PC-3 (cell line): ENCODE measurements around the gene DPH6. TPM values are rescaled to one million over a fixed set of nuclear protein-coding genes. Genes with fewer than 3 reads are reported as not detected.
"Not testable (repeated sequence)": the region's sequence is repeated elsewhere in the genome, so short reads cannot be mapped to it uniquely, and the experiment has no call there.

ENCODE experiments used
- ATAC-seq: fragments of 200-7000 bp; cut with Tn5 transposase; 2 replicates; pipeline ENCODE4 v1.9.1; 2020; ENCODE audit warnings: mild to moderate bottlenecking, moderate library complexity
- Bru-seq: library from RNA; stranded (reverse); fragments of 400-500 nt; gene quantifications from one replicate; lab custom pipeline; 2021; lab: Mats Ljungman, UMichigan
- BruChase-seq, 2 experiments: library from RNA; stranded (reverse); fragments of 400-500 nt; gene quantifications; one replicate each; lab custom pipeline; 2021; lab: Mats Ljungman, UMichigan
- BruUV-seq: library from RNA; stranded (reverse); fragments of 400-500 nt; replicated peaks from 2 replicates; lab custom pipeline; 2021; lab: Mats Ljungman, UMichigan
- CTCF ChIA-PET: fragments of 300-600 bp; sonication (Branson Sonifier 250); formaldehyde crosslinking; loops from one replicate; lab custom pipeline; 2022; ENCODE audit warnings: antibody characterized with exemption; lab: Charles Lee
- POLR2A ChIA-PET: fragments of 300-600 bp; sonication (Branson Sonifier 250); formaldehyde crosslinking; loops from one replicate; lab custom pipeline; 2022; ENCODE audit warnings: antibody characterized with exemption; ENCODE audit not compliant: unreplicated experiment; lab: Charles Lee
- DNase-seq: peaks from one replicate; pipeline ENCODE4 v3.0.0-alpha.2; 2015
- H2AFZ ChIP-seq: fragments of 300-600 bp; sonication (generic); 2 replicates; pipeline ENCODE4 v1.6.0; 2016; ENCODE audit warnings: antibody characterized with exemption, low read length
- H3F3A ChIP-seq: fragments of 300-600 bp; sonication (generic); one replicate; pipeline ENCODE4 v1.6.0; 2017; ENCODE audit warnings: antibody characterized with exemption, low read length, control low read depth, mild to moderate bottlenecking; ENCODE audit not compliant: unreplicated experiment
- H3K27ac ChIP-seq: fragments of 300-600 bp; sonication (generic); 2 replicates; pipeline ENCODE4 v1.5.1; 2016; ENCODE audit warnings: mild to moderate bottlenecking, low read length
- H3K27me3 ChIP-seq: fragments of 300-600 bp; sonication (generic); 2 replicates; pipeline ENCODE4 v1.6.1; 2016; ENCODE audit warnings: low read length, mixed read lengths
- H3K36me3 ChIP-seq: fragments of 300-600 bp; sonication (generic); 2 replicates; pipeline ENCODE4 v1.6.1; 2016; ENCODE audit warnings: low read depth, mixed run types, low read length, mixed read lengths
- H3K4me1 ChIP-seq: fragments of 300-600 bp; sonication (generic); 2 replicates; pipeline ENCODE4 v1.5.1; 2016; ENCODE audit warnings: low read length; ENCODE audit not compliant: insufficient read depth
- H3K4me2 ChIP-seq: fragments of 300-600 bp; sonication (generic); 2 replicates; pipeline ENCODE4 v1.6.0; 2016; ENCODE audit warnings: low read length
- H3K4me3 ChIP-seq: fragments of 300-600 bp; sonication (generic); 2 replicates; pipeline ENCODE4 v1.5.1; 2016; ENCODE audit warnings: mild to moderate bottlenecking, low read length, mixed read lengths
- H3K79me2 ChIP-seq: fragments of 300-600 bp; sonication (generic); 2 replicates; pipeline ENCODE4 v1.6.1; 2017; ENCODE audit warnings: low read length, mixed read lengths
- H3K9ac ChIP-seq: fragments of 300-600 bp; sonication (generic); 2 replicates; pipeline ENCODE4 v1.6.0; 2016; ENCODE audit warnings: mild to moderate bottlenecking, low read length
- H3K9me2 ChIP-seq: fragments of 300-600 bp; sonication (generic); replicated peaks from 2 replicates; pipeline ENCODE4 v1.6.1; 2016; ENCODE audit warnings: mixed run types, low read length, mixed read lengths
- H3K9me3 ChIP-seq: fragments of 300-600 bp; sonication (generic); 2 replicates; pipeline ENCODE4 v1.6.1; 2016; ENCODE audit warnings: low read length, mixed read lengths
- H4K20me1 ChIP-seq: fragments of 300-600 bp; sonication (generic); 2 replicates; pipeline ENCODE4 v1.6.1; 2016; ENCODE audit warnings: low read length, mixed read lengths
- EZH2 ChIP-seq: fragments of 300-600 bp; sonication (generic); IDR thresholded peaks from one replicate; pipeline ENCODE4 v1.6.1; 2017; ENCODE audit warnings: antibody characterized with exemption, mild to moderate bottlenecking, low read length; ENCODE audit not compliant: unreplicated experiment
- EZH2phosphoT487 ChIP-seq: fragments of 300-600 bp; sonication (generic); IDR thresholded peaks from 2 replicates; pipeline ENCODE4 v1.6.1; 2018; ENCODE audit warnings: mild to moderate bottlenecking, antibody characterized with exemption, low read length, borderline replicate concordance
- intact Hi-C: fragments of 100-400 bp; cut with micrococcal nuclease; formaldehyde crosslinking; loops from 2 replicates; pipeline ENCODE4 v1.9.0; 2023
- long read RNA-seq: library from polyadenylated mRNA; unstranded; transcript quantifications from one replicate; pipeline ENCODE4 v2.0.0, GENCODE V29; 2021; ENCODE audit not compliant: unreplicated experiment
- total RNA-seq: library from RNA; depleted of rRNA; stranded (reverse); fragments of >200 nt; gene quantifications from 2 replicates; pipeline ENCODE4 v1.2.3, GENCODE V29; 2014; rRNA removed
- TF ChIP-seq, protein P1 (sequence below): fragments of 300-600 bp; sonication (generic); conservative IDR thresholded peaks from 2 replicates; pipeline ENCODE4 v1.5.1; 2017; ENCODE audit warnings: antibody characterized with exemption, low read depth, mild to moderate bottlenecking, low read length

The DPH6 gene
- 6.9 and 8.1 TPM in 2 replicates for total RNA-seq
- Bru-seq, nascent RNA, result percentile 66 among the genes with signal in this experiment
- percentile 41 among the genes with signal in this experiment for BruChase-seq, experiment 1, labeled RNA remaining after a 6-hour chase
- BruChase-seq, experiment 2, labeled RNA remaining after a 2-hour chase, result percentile 61 among the genes with signal in this experiment
- long read RNA-seq, transcript DPH6-201 (9 exons, 2,099 nt), result major isoform, 8 of 15 reads
- long read RNA-seq, partial matches to known transcripts, result 1 of 15 reads
- long read RNA-seq, other reads (novel, unspliced or antisense), result 5 of 15 reads

DNA sequence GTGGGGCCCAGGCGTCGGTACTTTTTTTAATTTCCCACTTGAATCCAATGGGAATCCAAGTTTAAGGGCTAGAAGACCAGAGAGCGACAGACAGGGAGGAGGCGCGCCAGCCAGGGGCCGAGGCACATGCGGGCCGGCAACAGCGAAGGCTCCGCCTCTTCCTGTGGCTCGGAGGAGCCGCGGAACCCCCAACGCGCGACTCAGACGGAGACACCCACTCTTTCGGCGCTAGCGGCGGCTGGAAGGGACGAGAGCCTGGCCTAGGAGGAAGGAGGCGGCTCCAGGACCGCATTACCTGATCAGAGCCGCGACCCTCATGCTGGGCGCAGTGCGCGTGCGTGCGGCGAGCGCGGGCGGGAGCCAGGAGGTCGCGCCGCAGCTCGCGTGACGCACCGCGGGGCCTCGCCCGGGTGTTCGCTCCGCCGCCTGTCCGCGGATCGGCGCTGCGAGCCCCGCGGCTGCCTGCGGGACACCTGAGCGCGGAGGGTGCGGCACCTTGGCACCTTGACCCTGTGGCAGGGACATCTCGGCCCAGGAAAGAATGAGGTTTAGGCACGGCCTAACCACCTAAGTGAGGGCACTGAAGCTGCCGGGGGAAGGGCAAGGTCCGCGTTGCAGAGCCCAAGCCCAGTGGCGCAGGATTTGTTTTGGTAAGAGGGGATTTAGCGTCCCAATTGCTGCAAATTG, at the start of gene DPH6:
Gene DPH6 (minus strand): TSS at position 342 of the 687 bp plus-strand sequence. CDS start 24 bp downstream, at position 318.
- no peaks in the 10 kb centered on the region for H4K20me1 ChIP-seq
- H3K27me3 ChIP-seq, result no peaks in the 10 kb centered on the region
- peak within 1 kb of the TSS; percentile 76 for H3K4me3 ChIP-seq
- CTCF ChIA-PET, result interaction anchor here (0.7 kb wide), 1 partner anchor 466 kb away, joined by 3 read pairs; no protein-coding TSS in a partner anchor
- H3K4me2 ChIP-seq, result peak within 1 kb of the TSS; percentile 83
- 0 out of 2 replicates have a peak, but pooled peaks cover 9% of the 10 kb centered on the region for H3K79me2 ChIP-seq
- H3K9me3 ChIP-seq, result no peaks in the 10 kb centered on the region
- POLR2A ChIA-PET, result interaction anchor here (0.6 kb wide), 1 partner anchor 1067 kb away, joined by 4 read pairs; no protein-coding TSS in a partner anchor
- H3K36me3 ChIP-seq, result no peaks in the 10 kb centered on the region
- no peaks in the 10 kb centered on the region for H3K9me2 ChIP-seq
- DNase-seq, result peak; percentile 76
- no TSS peak for BruUV-seq
- peak within 1 kb of the TSS; percentile 94 for H3K9ac ChIP-seq
- intact Hi-C loops, result loop anchor here (2.0 to 10.0 kb wide), 2 partner anchors 179 to 561 kb away; partner anchors contain the start of gene ZNF770
- ATAC-seq, result peak; percentile 90
- H3K4me1 ChIP-seq, result peaks cover 19% of the 10 kb centered on the region
- H3K27ac ChIP-seq, result peak within 1 kb of the TSS; percentile 89
- peak within 1 kb of the TSS; percentile 97 for H2AFZ ChIP-seq
- H3F3A ChIP-seq, result no peaks in the 10 kb centered on the region
- TF ChIP-seq EZH2 (no peak), EZH2phosphoT487 (no peak)
- TF ChIP-seq, protein P1, sequence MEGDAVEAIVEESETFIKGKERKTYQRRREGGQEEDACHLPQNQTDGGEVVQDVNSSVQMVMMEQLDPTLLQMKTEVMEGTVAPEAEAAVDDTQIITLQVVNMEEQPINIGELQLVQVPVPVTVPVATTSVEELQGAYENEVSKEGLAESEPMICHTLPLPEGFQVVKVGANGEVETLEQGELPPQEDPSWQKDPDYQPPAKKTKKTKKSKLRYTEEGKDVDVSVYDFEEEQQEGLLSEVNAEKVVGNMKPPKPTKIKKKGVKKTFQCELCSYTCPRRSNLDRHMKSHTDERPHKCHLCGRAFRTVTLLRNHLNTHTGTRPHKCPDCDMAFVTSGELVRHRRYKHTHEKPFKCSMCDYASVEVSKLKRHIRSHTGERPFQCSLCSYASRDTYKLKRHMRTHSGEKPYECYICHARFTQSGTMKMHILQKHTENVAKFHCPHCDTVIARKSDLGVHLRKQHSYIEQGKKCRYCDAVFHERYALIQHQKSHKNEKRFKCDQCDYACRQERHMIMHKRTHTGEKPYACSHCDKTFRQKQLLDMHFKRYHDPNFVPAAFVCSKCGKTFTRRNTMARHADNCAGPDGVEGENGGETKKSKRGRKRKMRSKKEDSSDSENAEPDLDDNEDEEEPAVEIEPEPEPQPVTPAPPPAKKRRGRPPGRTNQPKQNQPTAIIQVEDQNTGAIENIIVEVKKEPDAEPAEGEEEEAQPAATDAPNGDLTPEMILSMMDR, result no peak

- no peaks in the 10 kb centered on the region for H3K9me2 ChIP-seq
- DNase-seq, result no peak
- ChIA-PET POLR2A (no interaction called here), CTCF (no interaction called here)
- BruUV-seq, result no TSS peak
- H3K27me3 ChIP-seq, result no peaks in the 10 kb centered on the region
- ATAC-seq, result no peak
- no peak overlapping the region for H3K9ac ChIP-seq
- intact Hi-C loops, result no loop called here
- H3K36me3 ChIP-seq, result no peaks in the 10 kb centered on the region
- H3K9me3 ChIP-seq, result no peaks in the 10 kb centered on the region
- H3K4me2 ChIP-seq, result no peak overlapping the region
- H3K27ac ChIP-seq, result no peak overlapping the region
- TF ChIP-seq, protein P1, result no peak
- no peak for TF ChIP-seq EZH2phosphoT487
- no peak for TF ChIP-seq EZH2
- no peaks in the 10 kb centered on the region for H4K20me1 ChIP-seq
- H3K4me3 ChIP-seq, result no peak overlapping the region
- H3K4me1 ChIP-seq, result 0 out of 2 replicates have a peak, but pooled peaks cover 3% of the 10 kb centered on the region
- H3F3A ChIP-seq, result no peaks in the 10 kb centered on the region
- no peaks in the 10 kb centered on the region for H3K79me2 ChIP-seq
- no peak overlapping the region for H2AFZ ChIP-seq
Measured at GRCh38 chr15:35595656-35596055, 49.7 kb upstream of the DPH6 start.

GRCh38 chr15:35591987-35592386, 46.0 kb upstream of the DPH6 start:
- BruUV-seq, intact Hi-C loops, POLR2A ChIA-PET: not testable (repeated sequence)

More at GRCh38 chr15:35591987-35592386, 46.0 kb upstream of the DPH6 start:
- CTCF ChIA-PET, H3F3A ChIP-seq, H4K20me1 ChIP-seq, H2AFZ ChIP-seq, H3K4me3 ChIP-seq, H3K9me3 ChIP-seq, H3K4me2 ChIP-seq, H3K36me3 ChIP-seq, H3K9me2 ChIP-seq, DNase-seq, ATAC-seq, H3K79me2 ChIP-seq, H3K9ac ChIP-seq, H3K27me3 ChIP-seq, H3K27ac ChIP-seq, H3K4me1 ChIP-seq: not testable (repeated sequence)
